Esophagus (tissue), 2 donors: Measurements from ENCODE around the gene CDX2. TPM values are rescaled to one million over a fixed set of nuclear protein-coding genes. Genes with fewer than 3 reads are reported as not detected.
A peak's percentile ranks its signal among the peaks of the same experiment; 100 is the strongest.

ENCODE experiments used
- H3K27ac ChIP-seq, 2 donors: one replicate each; pipeline ENCODE4 v1.5.1; 2013; ENCODE audit warnings: low read depth in 2 of 2, mild to moderate bottlenecking in 2 of 2, inconsistent platforms in 1 of 2, low read length in 1 of 2, moderate library complexity in 1 of 2
- H3K27me3 ChIP-seq, 2 donors: one replicate each; pipeline ENCODE4 v1.6.1; 2013; ENCODE audit warnings: low read length in 2 of 2, control low read depth in 1 of 2, mild to moderate bottlenecking in 1 of 2; ENCODE audit not compliant: insufficient read depth in 2 of 2, control insufficient read depth in 1 of 2
- H3K36me3 ChIP-seq, 2 donors: one replicate each; pipeline ENCODE4 v1.6.1; 2013; ENCODE audit warnings: low read length in 1 of 2; ENCODE audit not compliant: control insufficient read depth in 2 of 2, insufficient read depth in 2 of 2
- H3K4me1 ChIP-seq, 2 donors: one replicate each; pipeline ENCODE4 v1.6.1; 2013; ENCODE audit warnings: low read length in 1 of 2; ENCODE audit not compliant: control insufficient read depth in 2 of 2, insufficient read depth in 2 of 2
- H3K4me3 ChIP-seq, 2 donors: one replicate each; pipeline ENCODE4 v1.5.1; 2013; ENCODE audit warnings: low read length in 2 of 2, mild to moderate bottlenecking in 2 of 2, low read depth in 1 of 2, moderate library complexity in 1 of 2
- H3K9me3 ChIP-seq, 2 donors: one replicate each; pipeline ENCODE4 v1.6.1; 2013; ENCODE audit warnings: mild to moderate bottlenecking in 2 of 2, low read depth in 1 of 2, low read length in 1 of 2, moderate library complexity in 1 of 2; ENCODE audit not compliant: control insufficient read depth in 2 of 2, insufficient read depth in 1 of 2
- WGBS, 2 donors: extraction: QIAGEN DNeasy Blood & Tissue Kit; methylation state at CpG; one replicate each; pipeline ENCODE4 v1.1.7; 2013; 5-methylcytosine and 5-hydroxymethylcytosine counted together
- polyA plus RNA-seq, 2 donors: library from polyadenylated mRNA; stranded (reverse); fragments of 200-250 nt; gene quantifications; one replicate each; pipeline ENCODE4 v1.2.3, GENCODE V29; 2013
- donor health status: healthy with polysubstance abuse.
- donor health status: Bipolar disorder and iron deficiency.

CDX2 gene
- polyA plus RNA-seq, 2 donors, result 0.01 to 0.06 TPM

DNA sequence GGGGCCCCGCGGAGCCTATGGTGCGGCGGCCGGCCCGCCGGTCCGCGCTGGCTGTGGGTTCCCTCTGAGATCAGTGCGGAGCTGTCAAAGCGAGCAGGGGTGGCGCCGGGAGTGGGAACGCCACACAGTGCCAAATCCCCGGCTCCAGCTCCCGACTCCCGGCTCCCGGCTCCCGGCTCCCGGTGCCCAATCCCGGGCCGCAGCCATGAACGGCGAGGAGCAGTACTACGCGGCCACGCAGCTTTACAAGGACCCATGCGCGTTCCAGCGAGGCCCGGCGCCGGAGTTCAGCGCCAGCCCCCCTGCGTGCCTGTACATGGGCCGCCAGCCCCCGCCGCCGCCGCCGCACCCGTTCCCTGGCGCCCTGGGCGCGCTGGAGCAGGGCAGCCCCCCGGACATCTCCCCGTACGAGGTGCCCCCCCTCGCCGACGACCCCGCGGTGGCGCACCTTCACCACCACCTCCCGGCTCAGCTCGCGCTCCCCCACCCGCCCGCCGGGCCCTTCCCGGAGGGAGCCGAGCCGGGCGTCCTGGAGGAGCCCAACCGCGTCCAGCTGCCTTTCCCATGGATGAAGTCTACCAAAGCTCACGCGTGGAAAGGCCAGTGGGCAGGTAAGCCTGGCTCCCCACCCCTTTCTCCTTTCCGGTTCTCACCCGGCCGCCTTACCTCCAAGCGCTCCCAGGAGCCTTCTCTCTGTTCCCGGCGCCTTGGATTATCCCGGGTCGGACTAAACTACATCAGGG is 49.0 kb downstream of the CDX2 start, which contains the start of gene PDX1:
Gene PDX1, plus strand, starts transcription at position 67 of the 743 bp plus-strand sequence. Its CDS starts 139 bp downstream, at position 206.
- H3K36me3 ChIP-seq, result no peaks in the 10 kb centered on the region
- H3K9me3 ChIP-seq, result no peaks in the 10 kb centered on the region
- peak within 1 kb of the TSS; percentile 19 to 41 for H3K4me3 ChIP-seq
- H3K27ac ChIP-seq, result no peak within 1 kb of the TSS
- H3K4me1 ChIP-seq, result peaks cover 9 to 14% of the 10 kb centered on the region in 2 donors
- 2% methylated on average over 49 to 76 of the region's 76 CpGs for WGBS, 2 donors
- peaks cover 13 to 47% of the 10 kb centered on the region in 2 donors for H3K27me3 ChIP-seq

GRCh38 chr13:27919659-27919933 is 49.5 kb downstream of the CDX2 start:
- Histone ChIP-seq H3K4me1 (peaks cover 9 to 14% of the 10 kb centered on the region in 2 donors), H3K27ac (no peak overlapping the region)
- 3 to 6% methylated on average over 11 of the region's 11 CpGs for WGBS, 2 donors

DNA sequence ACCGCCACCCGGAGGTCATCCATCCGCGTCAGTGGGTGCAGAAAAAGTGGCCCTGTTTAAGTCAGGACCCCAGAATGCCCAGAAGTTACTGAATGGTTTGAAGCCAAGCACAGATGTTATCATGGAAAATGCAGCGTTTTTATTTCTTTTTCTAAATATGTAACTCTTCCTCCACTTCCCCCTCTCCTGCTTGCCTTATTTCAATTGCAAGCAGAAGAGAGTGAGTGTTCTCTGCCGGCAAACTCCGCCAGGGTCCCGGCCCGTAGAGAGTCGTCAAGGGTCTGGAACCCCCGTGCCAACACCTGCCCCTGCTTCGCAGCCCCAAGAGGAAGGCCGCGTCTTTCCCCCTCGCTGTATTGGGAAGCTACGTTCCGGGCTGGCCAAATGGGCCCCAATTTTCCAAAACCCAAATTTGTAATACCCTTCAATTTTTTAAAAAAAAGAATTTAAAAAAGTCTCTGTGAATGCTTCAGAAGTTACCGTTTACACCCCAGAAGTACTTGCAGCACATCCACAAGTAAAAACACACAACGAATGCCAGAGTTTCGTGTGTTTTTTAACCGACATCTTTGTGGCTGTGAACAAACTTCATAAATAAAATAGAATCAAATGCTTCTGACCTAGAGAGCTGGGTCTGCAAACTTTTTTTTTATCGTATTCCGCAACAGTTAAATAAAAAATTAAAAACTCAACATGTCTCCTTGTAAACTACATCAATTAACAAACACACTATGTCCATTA is 50.0 kb downstream of the CDX2 start:
- H3K36me3 ChIP-seq, result no peaks in the 10 kb centered on the region
- H3K4me3 ChIP-seq, result no peak overlapping the region
- peaks cover 6 to 43% of the 10 kb centered on the region in 2 donors for H3K27me3 ChIP-seq
- H3K4me1 ChIP-seq, result peaks cover 9 to 14% of the 10 kb centered on the region in 2 donors
- no peaks in the 10 kb centered on the region for H3K9me3 ChIP-seq
- H3K27ac ChIP-seq, result no peak overlapping the region
- WGBS, 2 donors, result 22 to 31% methylated on average over 23 of the region's 23 CpGs

More at GRCh38 chr13:27919659-27919933, 49.5 kb downstream of the CDX2 start:
- no peaks in the 10 kb centered on the region for H3K36me3 ChIP-seq
- H3K27me3 ChIP-seq, result peaks cover 10 to 47% of the 10 kb centered on the region in 2 donors
- peak overlapping the region in 1 of 2 donors; percentile 41 for H3K4me3 ChIP-seq
- H3K9me3 ChIP-seq, result no peaks in the 10 kb centered on the region

DNA sequence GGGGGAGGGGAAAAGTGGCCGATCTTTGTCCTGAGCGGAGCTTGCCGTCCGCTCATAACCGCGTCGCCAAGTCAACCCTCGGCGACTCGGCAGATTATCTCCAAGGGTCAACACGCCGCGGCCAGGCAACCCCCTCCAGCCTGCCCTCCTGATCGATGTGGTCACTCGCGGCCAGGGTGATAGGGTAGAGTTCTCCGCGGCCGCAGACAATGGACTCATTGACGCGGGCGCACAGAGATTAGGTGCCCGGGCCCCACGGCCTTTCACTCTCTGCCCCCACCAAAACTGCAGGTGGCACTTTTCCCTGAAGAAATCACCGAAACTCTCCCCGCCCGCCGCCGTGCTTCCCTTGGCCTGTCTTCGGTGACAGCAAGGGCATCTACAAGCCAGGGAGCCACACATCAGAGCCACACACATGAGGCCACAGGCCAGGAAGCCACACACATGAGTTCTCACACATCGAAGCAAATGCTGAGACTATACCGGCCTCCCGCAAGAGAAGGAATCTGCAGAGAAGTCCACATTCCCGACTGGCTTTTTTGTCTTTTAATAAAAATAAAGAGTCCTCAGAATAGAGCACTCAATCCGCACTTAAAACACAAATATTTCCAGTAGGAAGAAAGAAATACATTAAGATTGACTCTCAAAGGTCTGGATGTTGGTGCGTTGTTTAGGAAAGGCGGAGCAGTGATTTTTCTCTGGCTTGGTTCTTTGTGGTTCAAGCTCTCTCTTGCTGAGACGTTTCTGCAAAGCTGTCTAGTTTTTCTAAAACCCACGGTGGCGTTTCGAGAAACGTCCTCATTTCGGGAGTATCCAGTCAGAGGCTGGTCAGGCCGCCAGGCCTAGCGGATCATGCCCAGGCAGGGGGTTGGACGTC is 50.8 kb downstream of the CDX2 start:
- Histone ChIP-seq H3K27me3 (peaks cover 6 to 43% of the 10 kb centered on the region in 2 donors), H3K4me1 (peaks cover 9 to 14% of the 10 kb centered on the region in 2 donors), H3K27ac (no peak overlapping the region), H3K4me3 (no peak overlapping the region), H3K9me3 (no peaks in the 10 kb centered on the region), H3K36me3 (no peaks in the 10 kb centered on the region)
- 14 to 15% methylated on average over 45 to 46 of the region's 46 CpGs for WGBS, 2 donors

DNA sequence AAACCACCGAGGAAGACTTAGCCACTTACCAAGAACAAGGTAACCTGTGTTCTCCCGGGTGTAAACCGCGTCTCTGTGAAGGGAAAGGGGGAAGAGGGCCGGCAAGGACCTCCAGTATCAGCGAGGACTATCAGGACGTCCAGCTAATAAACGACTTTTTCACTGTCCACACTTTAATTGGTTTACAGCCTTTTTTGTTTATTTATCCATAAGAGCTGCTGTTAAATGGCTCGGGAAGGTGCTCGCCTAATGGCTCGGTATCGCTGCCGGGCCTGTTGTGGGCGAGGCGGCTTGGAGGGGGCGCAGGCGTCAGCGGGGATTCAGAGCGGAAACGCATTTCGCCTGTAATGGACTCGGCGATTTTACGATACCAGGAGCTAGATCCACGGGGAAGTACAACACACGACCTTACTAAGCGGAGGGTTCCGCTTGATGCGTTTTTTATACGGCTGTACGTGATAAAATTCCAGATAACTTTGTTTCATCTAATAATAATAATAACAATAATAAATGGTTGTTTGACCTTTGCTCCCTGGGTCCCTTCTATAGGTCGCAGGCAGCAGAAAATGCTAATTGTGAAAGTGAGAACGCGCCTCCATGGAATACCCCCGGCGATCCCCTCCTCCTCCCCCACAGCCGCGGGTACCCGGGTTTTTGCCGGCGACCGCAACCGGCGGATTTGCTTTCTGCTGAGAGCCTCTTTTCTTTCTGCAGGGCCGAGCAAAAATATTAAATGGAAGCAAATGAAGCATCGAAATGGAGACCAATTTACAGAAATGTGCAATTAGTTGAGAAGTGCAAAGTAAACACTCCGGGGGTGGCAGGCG is 51.8 kb downstream of the CDX2 start:
- H3K36me3 ChIP-seq, result no peaks in the 10 kb centered on the region
- H3K27me3 ChIP-seq, result peaks cover 3 to 37% of the 10 kb centered on the region in 2 donors
- H3K4me1 ChIP-seq, result peaks cover 9 to 14% of the 10 kb centered on the region in 2 donors
- H3K27ac ChIP-seq, result no peak overlapping the region
- H3K4me3 ChIP-seq, result no peak overlapping the region
- no peaks in the 10 kb centered on the region for H3K9me3 ChIP-seq
- WGBS, 2 donors, result 10 to 13% methylated on average over 48 of the region's 48 CpGs

- H3K9me3 ChIP-seq, result no peaks in the 10 kb centered on the region
- no peak overlapping the region for H3K4me3 ChIP-seq
- no peak overlapping the region for H3K27ac ChIP-seq
- peaks cover 0 to 27% of the 10 kb centered on the region in 2 donors for H3K27me3 ChIP-seq
- no peaks in the 10 kb centered on the region for H3K36me3 ChIP-seq
- 51 to 55% methylated on average over 10 of the region's 10 CpGs for WGBS, 2 donors
- H3K4me1 ChIP-seq, result peaks cover 8 to 12% of the 10 kb centered on the region in 2 donors
Measured at GRCh38 chr13:27915301-27916207, 53.6 kb downstream of the CDX2 start.

GRCh38 chr13:27913160-27913559 is 56.0 kb downstream of the CDX2 start:
- no peak overlapping the region for H3K4me3 ChIP-seq
- WGBS, 2 donors, result 43 to 52% methylated on average over 1 of the region's 1 CpG
- H3K27ac ChIP-seq, result no peak overlapping the region
- H3K9me3 ChIP-seq, result no peaks in the 10 kb centered on the region
- H3K4me1 ChIP-seq, result peaks cover 0 to 3% of the 10 kb centered on the region in 2 donors
- H3K27me3 ChIP-seq, result peaks cover 0 to 11% of the 10 kb centered on the region in 2 donors
- no peaks in the 10 kb centered on the region for H3K36me3 ChIP-seq

GRCh38 chr13:27911521-27911920 is 57.6 kb downstream of the CDX2 start:
- Histone ChIP-seq H3K27ac (no peak overlapping the region), H3K27me3 (peaks cover 0 to 7% of the 10 kb centered on the region in 2 donors), H3K36me3 (no peaks in the 10 kb centered on the region), H3K4me1 (no peaks in the 10 kb centered on the region), H3K9me3 (no peaks in the 10 kb centered on the region), H3K4me3 (no peak overlapping the region)
- WGBS, 2 donors, result 22 to 34% methylated on average over 2 of the region's 2 CpGs
